Erythroblast (primary cell): Measurements from ENCODE around the gene FAM72C.
"Not testable (repeated sequence)": the region's sequence is repeated elsewhere in the genome, so short reads cannot be mapped to it uniquely, and the experiment has no call there.

Experiments
- GATA1 ChIP-seq: IDR thresholded peaks from 2 replicates; pipeline ENCODE4 v1.6.1; 2011; ENCODE audit warnings: low read depth, mild to moderate bottlenecking, control low read depth, low read length, moderate library complexity
- POLR2A ChIP-seq: IDR thresholded peaks from 2 replicates; pipeline ENCODE4 v1.6.1; 2011; ENCODE audit warnings: mild to moderate bottlenecking, low read length

DNA sequence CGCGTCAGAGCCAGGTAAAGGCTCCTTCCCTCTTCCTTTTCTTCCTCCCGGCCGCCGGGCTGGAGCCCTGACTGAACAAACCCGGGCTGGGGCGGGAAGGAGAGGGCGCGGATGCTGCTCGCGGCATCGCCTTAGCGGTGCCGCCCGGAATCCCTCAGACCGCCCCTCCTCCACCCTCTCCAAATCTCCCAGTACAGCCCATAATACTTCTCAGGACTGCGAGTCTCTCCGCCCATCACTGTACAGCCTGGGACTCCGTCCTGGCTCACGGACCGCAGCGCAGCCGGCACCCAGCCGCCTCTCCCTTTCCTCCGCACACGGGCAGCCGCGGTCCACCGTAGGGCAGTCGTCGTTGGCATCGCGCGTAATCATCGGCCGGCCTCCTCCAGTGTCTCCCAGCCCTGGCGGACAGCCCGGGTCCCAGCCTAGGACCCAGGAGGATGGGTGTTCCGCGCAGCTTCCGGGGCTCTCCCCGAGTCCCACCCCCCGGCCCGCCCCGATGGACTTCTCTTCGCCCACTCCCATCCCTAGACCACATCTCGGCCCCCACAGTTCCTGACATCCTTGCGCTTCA, 1.1 kb upstream of the FAM72C start:
- TF ChIP-seq POLR2A, GATA1: not testable (repeated sequence)
